ENCODE data around the gene C20orf173. TPM values are rescaled to one million over a fixed set of nuclear protein-coding genes. Genes with fewer than 3 reads are reported as not detected.
"Not testable (repeated sequence)": the region's sequence is repeated elsewhere in the genome, so short reads cannot be mapped to it uniquely, and the experiment has no call there.

C20orf173 gene
- total and polyA plus RNA-seq, 11 donors: not detected

- no peak for ATAC-seq
- H3K9me3 ChIP-seq: no peaks in the 10 kb centered on the region
- no peak overlapping the region for H3K27ac ChIP-seq
- intact Hi-C loops (cut with DNase I): loop anchor here in 1 of 10 donors (10.0 kb wide), 1 partner anchor 117 kb away; the partner anchor contains the start of genes CPNE1 and RBM12
- DNase-seq: no peak
- H3K4me3 ChIP-seq: no peak overlapping the region
- WGBS, 4 donors: 81 to 92% (median 84%) methylated on average over 8 to 9 of the region's 9 CpGs
- no peaks in the 10 kb centered on the region for H3K27me3 ChIP-seq
- peaks cover 0 to 10% (median 5%) of the 10 kb centered on the region in 12 donors for H3K4me1 ChIP-seq
- H3K36me3 ChIP-seq: peaks cover 0 to 93% (median 65%) of the 10 kb centered on the region in 9 donors
- no peak for TF ChIP-seq POLR2A (IDR thresholded peaks at IDR 0.05)
- TF ChIP-seq, protein P1, sequence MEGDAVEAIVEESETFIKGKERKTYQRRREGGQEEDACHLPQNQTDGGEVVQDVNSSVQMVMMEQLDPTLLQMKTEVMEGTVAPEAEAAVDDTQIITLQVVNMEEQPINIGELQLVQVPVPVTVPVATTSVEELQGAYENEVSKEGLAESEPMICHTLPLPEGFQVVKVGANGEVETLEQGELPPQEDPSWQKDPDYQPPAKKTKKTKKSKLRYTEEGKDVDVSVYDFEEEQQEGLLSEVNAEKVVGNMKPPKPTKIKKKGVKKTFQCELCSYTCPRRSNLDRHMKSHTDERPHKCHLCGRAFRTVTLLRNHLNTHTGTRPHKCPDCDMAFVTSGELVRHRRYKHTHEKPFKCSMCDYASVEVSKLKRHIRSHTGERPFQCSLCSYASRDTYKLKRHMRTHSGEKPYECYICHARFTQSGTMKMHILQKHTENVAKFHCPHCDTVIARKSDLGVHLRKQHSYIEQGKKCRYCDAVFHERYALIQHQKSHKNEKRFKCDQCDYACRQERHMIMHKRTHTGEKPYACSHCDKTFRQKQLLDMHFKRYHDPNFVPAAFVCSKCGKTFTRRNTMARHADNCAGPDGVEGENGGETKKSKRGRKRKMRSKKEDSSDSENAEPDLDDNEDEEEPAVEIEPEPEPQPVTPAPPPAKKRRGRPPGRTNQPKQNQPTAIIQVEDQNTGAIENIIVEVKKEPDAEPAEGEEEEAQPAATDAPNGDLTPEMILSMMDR (IDR thresholded peaks at IDR 0.05): no peak
These were observed 17.9 kb upstream of the C20orf173 start for GRCh38 chr20:35547329-35547728.

GRCh38 chr20:35546127-35546526, 16.7 kb upstream of the C20orf173 start:
- intact Hi-C loops (cut with DNase I): loop anchor here in 1 of 10 donors (10.0 kb wide), 1 partner anchor 119 kb away; the partner anchor contains the start of genes CPNE1 and RBM12
- DNase-seq: no peak
- 85 to 90% (median 87%) methylated on average over 1 of the region's 1 CpG for WGBS, 4 donors
- peaks cover 0 to 81% (median 53%) of the 10 kb centered on the region in 9 donors for H3K36me3 ChIP-seq
- no peaks in the 10 kb centered on the region for H3K27me3 ChIP-seq
- no peaks in the 10 kb centered on the region for H3K9me3 ChIP-seq
- peaks cover 0 to 16% (median 10%) of the 10 kb centered on the region in 12 donors for H3K4me1 ChIP-seq
- TF ChIP-seq, protein P1 (IDR thresholded peaks at IDR 0.05): no peak
- TF ChIP-seq POLR2A (IDR thresholded peaks at IDR 0.05): no peak
- H3K27ac ChIP-seq: no peak overlapping the region
- ATAC-seq: no peak
- no peak overlapping the region for H3K4me3 ChIP-seq

DNA sequence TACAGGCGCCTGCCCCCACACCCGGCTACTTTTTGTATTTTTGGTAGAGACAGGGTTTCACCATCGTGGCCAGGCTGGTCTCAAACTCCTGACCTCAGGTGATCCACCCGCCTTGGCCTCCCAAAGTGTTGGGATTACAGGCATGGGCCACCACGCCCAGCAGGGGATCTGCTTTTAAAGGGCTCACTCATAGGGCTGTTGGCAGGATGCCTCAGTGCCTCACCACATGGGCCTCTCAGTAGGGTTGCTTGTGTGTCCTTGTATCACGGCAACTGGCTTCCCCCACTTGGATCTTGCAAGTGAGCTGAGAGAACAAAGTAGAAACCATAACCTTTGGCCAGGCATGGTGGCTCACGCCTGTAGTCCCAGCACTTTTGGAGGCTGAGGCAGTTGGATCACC, 15.5 kb upstream of the C20orf173 start:
- not testable (repeated sequence) for DNase-seq, ATAC-seq, H3K27ac ChIP-seq, H3K27me3 ChIP-seq, H3K9me3 ChIP-seq, H3K4me3 ChIP-seq
- Histone ChIP-seq H3K36me3 (peaks cover 0 to 69% (median 43%) of the 10 kb centered on the region in 9 donors), H3K4me1 (peaks cover 0 to 17% (median 12%) of the 10 kb centered on the region in 12 donors)
- intact Hi-C loops (cut with DNase I): loop anchor here in 2 of 10 donors (5.0 to 10.0 kb wide), 2 partner anchors 72 to 120 kb away; partner anchors contain the start of genes CPNE1 (in 1 of the 2), RBM12 (in 1 of the 2) and SPAG4 (in 1 of the 2)
- 77 to 94% (median 92%) methylated on average over 7 of the region's 7 CpGs for WGBS, 4 donors

- peaks cover 0 to 64% (median 39%) of the 10 kb centered on the region in 9 donors for H3K36me3 ChIP-seq
- no peak overlapping the region for H3K4me3 ChIP-seq
- no peak for DNase-seq
- WGBS, 4 donors: 92 to 97% (median 95%) methylated on average over 16 of the region's 16 CpGs
- no peak for TF ChIP-seq POLR2A (IDR thresholded peaks at IDR 0.05)
- TF ChIP-seq, protein P1 (IDR thresholded peaks at IDR 0.05): no peak
- H3K27me3 ChIP-seq: no peaks in the 10 kb centered on the region
- peaks cover 0 to 18% (median 12%) of the 10 kb centered on the region in 12 donors for H3K4me1 ChIP-seq
- intact Hi-C loops (cut with DNase I): loop anchor here in 2 of 10 donors (5.0 to 10.0 kb wide), 2 partner anchors 73 to 120 kb away; partner anchors contain the start of genes CPNE1 (in 1 of the 2), RBM12 (in 1 of the 2) and SPAG4 (in 1 of the 2)
- no peak for ATAC-seq
- H3K27ac ChIP-seq: no peak overlapping the region
- no peaks in the 10 kb centered on the region for H3K9me3 ChIP-seq
These were observed 15.0 kb upstream of the C20orf173 start for GRCh38 chr20:35544436-35544835.

All from heart left ventricle (tissue), 16 donors.